Suprapubic skin (tissue), 4 donors: Measurements from ENCODE around the gene TMEM30A.

ENCODE experiments used
- EP300 ChIP-seq: sonication (generic); formaldehyde crosslinking; IDR thresholded peaks from one replicate; pipeline ENCODE4 v1.6.1; 2017; ENCODE audit warnings: antibody characterized with exemption
- POLR2A ChIP-seq, 2 donors: fragments of 450-650 bp; IDR thresholded peaks; one replicate each; pipeline ENCODE4 v1.6.1; 2017; ENCODE audit warnings: antibody characterized with exemption in 2 of 2, mild to moderate bottlenecking in 2 of 2, moderate library complexity in 2 of 2
- POLR2AphosphoS5 ChIP-seq, 3 donors: sonication (generic); formaldehyde crosslinking; IDR thresholded peaks; one replicate each; pipeline ENCODE4 v1.6.1; 2017; ENCODE audit warnings: antibody characterized with exemption in 3 of 3
- TF ChIP-seq, protein P1 (sequence below), 2 donors: fragments of 200-600 bp in 1 of 2; fragments of 450-650 bp in 1 of 2; sonication (generic) in 1 of 2; IDR thresholded peaks; one replicate each; pipeline ENCODE4 v1.5.1; 2016 to 2019; ENCODE audit warnings: antibody characterized with exemption in 2 of 2, mild to moderate bottlenecking in 1 of 2, moderate library complexity in 1 of 2

- TF ChIP-seq, protein P1, sequence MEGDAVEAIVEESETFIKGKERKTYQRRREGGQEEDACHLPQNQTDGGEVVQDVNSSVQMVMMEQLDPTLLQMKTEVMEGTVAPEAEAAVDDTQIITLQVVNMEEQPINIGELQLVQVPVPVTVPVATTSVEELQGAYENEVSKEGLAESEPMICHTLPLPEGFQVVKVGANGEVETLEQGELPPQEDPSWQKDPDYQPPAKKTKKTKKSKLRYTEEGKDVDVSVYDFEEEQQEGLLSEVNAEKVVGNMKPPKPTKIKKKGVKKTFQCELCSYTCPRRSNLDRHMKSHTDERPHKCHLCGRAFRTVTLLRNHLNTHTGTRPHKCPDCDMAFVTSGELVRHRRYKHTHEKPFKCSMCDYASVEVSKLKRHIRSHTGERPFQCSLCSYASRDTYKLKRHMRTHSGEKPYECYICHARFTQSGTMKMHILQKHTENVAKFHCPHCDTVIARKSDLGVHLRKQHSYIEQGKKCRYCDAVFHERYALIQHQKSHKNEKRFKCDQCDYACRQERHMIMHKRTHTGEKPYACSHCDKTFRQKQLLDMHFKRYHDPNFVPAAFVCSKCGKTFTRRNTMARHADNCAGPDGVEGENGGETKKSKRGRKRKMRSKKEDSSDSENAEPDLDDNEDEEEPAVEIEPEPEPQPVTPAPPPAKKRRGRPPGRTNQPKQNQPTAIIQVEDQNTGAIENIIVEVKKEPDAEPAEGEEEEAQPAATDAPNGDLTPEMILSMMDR (IDR thresholded peaks at IDR 0.05): no peak
- TF ChIP-seq EP300 (no peak), POLR2A (IDR thresholded peaks at IDR 0.05) (no peak), POLR2AphosphoS5 (IDR thresholded peaks at IDR 0.05) (no peak)
These were observed 49.1 kb upstream of the TMEM30A start for GRCh38 chr6:75333676-75334200.
